GM21367 (cell line): Measurements from ENCODE around the gene ASTN2.

Source experiments
- ATAC-seq: cut with Tn5 transposase; IDR thresholded peaks from one replicate; pipeline ENCODE4 v1.9.1; 2021; ENCODE audit not compliant: unreplicated experiment

The ASTN2 gene

DNA sequence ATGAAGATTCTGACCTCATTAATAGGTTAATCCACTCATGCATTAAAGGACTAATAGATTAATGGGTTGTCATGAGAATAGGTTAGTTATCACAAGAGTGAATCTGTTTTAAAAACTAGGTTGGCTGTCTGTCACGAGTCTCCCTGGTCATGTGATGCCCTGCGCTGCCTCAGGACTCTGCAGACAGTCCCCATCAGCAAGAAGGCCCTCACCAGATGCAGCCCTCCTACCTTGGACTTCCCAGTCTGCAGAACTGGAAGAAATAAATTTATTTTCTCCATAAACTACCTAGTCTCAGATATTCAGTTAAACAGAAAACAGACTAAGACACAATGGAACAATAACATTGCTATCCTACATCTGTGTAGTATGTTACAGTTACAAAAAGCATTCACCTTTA lies 227.4 kb downstream of the ASTN2 start:
- ATAC-seq = no peak

DNA sequence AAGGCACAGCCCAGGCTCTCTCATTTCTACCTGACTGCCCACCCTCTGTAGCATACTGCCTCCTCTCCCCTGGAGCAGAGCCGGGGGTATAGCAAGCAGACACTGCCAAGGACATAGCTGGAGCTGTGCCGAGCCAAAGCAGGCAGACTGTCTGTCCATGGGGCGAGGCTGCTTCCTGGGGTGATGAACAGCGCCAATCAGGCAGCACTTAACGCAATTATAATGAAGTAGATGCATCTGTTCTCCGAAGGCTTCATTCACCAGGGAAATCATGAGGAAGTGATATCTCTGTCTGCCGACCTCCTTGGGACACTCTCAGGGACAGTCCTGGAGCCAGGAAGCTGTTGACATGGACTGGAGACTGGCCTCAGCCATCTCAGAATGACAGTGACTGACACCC lies 230.7 kb downstream of the ASTN2 start:
- ATAC-seq = no peak

DNA sequence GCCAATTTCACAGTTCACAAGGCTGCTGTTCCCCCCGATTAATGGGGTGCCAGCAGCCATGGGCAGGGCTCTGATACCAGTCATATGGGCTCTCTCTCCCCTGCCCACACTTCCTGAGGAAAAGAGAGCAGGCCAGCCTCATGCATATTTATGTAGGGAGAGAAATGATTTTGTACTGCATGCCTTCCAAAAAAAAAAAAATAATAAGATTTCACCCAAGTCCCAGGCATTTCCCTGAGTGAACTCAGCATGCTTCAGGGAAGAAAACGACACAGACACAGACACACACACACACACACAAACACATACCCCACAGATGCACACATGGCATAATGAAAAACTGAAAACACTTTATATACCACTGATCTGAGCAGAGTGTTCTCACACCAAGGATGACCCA lies 232.8 kb downstream of the ASTN2 start:
- no peak for ATAC-seq

DNA sequence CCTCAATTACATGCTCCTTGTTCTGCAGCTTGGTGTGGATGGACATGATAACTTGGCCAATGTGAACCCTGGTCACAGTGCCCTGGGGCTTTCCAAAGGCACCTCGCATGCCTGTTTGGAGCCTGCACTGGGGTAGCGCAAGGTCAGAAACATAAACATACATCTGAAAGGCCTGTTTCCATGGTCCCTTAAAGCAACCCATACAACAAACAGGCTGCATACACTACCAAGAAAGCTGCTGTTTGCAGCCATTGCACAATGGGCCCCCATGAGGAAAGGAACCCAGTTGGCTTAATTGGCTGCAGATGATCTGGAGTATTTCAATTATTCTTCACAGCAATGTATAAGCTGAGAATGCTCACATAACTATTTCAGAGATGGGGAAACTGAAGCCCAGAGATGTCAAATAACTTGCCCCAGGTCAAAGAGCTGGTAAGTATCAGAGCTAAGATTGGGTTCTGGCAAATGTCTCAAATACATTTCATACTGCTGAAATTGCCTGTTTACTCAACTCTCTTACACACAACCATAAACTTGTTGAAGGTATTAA lies 233.9 kb downstream of the ASTN2 start:
- no peak for ATAC-seq

DNA sequence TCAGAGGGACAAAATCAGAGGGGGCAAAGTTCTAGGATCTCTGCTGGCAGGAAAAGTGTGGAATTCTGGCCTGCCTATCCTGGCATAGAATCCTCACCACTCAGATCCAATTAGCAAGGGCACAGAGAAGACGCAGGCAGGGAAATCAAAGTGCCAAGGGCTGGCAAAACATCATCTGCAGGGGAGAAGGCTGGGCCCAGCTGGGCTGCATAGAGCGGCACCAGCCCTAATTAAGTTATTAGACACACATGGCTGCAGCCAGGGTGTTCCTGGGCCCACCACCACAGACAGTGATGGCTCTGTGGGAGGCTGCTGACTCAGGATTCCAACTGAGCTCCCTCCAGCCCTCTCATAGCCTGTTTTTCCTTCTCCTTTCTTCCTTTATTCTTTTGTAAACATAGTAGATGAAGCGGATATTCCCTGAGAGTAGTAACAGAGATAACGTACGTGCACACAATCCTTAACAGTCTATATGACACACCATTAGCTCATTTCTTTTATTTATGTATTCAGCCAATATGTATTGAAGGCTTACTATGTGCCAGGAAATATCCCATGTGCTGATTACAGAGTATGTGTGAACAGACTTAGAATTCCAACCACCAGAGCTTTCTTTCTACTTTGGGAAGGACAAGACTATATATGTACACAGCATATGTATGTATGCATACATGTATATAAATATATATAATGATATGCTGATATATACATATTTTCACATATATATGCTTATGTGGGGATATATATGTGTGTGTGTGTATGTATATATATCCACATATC lies 236.1 kb downstream of the ASTN2 start:
- no peak for ATAC-seq

DNA sequence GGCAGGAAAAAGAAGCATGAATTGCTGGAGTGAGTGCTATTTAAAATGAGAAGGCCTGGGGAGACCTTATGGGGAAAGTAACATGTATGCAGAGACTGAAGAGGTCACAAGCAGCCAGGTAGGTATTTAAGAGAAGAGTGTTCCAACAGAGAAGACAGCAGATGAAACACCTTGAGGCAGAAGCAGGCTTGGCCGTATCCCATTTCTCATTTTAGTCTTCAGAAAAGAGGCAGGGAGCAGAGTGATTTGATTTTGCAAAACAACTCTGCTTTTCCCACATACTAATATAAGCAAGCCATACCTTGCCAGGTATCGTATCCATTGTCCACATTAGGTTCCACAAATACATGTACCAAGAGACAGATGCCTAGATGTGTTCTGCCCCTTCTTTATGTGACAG lies 244.3 kb downstream of the ASTN2 start:
- ATAC-seq = no peak

DNA sequence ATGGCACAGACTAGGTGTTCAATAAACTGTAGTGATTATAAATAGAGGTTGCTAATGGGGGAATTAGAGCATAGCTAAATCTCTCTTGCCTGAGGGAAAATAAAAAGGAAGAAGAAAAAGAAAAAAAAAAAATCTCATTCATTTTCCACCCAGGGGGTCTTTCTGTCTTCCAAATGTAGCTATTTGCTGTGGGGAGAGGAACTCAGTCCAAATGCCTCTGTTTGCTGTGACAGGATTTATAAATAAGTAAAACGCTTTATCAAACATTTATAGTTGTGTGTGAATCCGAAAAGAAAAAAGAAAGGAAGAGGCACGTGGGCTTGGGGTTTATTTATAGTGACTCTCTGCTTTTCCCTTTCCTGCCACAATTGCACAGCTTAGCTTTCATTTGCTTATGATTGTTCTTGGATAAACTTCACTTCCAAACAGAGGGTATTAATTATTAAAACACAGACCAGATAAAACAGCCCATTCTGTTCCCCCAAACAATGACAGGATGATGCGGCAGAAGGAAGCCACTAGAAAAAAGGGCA lies 245.7 kb downstream of the ASTN2 start:
- ATAC-seq = no peak

DNA sequence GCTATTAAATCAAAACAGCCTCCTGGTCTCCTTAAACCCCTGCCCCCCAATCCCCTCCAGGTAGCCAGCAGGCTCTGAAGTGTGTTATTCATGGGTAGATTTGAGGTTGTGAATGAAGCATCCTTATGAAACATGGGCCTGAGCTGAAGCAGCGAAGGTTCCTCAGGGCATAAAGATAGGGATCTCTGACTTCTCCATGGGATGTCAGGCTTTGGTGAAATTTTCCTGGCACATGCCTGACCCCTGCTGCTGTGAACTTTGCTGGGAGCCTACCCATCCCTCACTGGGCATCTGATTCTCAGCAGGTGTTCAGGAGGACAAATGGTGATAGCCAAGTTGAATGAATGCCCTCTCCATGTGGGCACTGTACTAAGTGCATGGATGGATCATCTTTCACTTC lies 250.3 kb downstream of the ASTN2 start:
- ATAC-seq = no peak

DNA sequence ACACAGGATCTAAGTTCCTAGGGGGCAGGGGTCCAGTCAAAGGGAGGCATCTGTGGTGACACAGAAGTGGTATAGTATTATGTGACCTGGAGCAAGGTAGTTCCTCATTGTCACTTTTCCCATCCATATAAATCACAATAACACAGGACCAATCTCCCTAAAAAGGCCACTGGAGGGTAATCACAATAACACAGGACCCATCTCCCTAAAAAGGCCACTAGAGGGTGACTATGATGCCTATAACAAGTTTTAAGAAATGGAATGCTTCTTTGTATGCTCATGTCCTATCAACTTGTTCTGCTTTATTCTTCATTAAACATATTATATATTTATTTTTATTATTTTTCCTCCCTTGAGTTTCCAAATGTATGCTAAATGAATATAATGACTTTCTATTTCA lies 254.6 kb downstream of the ASTN2 start:
- ATAC-seq = no peak

DNA sequence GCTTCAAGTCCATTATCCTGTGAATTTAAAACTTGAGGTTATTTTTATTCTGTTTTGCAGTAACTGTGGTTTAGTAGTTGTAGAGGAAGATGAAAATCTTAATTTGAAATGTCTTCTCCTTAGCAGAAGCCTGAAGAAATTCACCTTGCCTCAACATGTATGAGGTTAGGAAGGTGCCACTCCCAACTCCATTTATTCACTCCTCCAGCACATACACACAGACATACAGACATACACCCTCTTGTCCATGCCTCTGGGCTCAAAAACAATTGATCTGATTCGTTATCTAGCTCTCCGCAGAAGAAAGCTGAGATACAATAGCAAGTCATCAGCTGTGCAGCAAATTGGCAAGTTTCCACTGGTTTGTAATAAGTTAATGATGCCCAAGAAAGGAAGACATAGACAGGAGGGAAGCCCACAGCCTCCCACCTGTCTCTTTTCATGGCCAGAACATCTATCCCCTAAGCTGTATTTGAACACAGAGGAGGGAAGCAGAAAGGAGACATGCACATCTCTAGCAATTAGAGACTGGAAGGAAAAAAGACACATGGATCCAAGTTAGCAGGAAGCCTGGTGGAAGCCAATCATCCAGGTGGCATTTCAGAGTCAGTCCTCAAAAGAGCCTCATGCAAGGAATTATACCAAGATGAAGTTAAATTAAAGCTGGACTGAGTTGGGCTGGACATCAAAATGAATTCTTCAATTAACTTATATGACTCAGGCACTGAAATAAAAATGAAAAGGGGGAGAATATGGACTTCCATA lies 257.9 kb downstream of the ASTN2 start:
- ATAC-seq = no peak

DNA sequence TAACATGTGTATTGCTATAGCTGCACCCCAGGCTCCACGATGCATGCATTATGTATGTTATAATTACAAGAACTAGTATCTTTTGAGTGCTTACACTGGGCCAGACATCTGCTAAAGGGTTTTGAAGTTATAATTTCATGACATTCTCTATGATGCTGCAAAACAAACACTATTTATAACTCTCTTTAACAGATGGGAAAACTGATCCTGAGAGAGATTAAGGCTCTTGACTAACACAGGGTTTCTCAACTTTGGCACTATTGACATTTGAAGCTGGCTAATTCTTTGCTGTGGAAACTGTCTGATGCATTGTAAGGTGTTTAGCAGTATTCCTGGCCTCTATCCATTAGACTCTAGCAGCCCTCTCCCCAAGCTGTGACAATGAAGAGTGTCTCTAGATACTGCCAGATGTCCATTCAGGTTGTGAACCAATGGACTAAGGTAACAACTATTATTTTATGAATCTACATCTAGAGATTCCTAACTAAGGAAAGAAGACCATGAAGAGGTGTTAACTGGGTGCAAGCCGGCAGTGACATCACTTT lies 258.6 kb downstream of the ASTN2 start:
- no peak for ATAC-seq

DNA sequence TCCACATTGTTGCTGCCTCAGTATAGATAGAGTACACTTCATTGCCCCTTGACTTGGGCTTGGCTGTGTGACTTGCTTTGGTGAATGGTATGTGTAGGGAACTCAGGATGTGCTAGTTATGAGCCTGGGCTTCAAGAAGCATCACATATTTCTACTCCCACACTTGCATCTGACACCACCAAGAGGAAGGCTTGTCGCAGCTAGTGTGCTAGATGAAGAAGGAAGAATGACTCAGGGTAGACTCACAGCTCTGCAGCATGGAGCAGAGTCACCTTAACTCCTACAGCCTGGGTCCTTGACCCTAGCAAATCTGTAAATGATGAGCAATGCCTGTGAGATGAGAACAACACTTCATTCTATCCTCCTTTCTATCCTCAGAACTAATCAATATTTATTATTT lies 261.8 kb downstream of the ASTN2 start:
- ATAC-seq = no peak

DNA sequence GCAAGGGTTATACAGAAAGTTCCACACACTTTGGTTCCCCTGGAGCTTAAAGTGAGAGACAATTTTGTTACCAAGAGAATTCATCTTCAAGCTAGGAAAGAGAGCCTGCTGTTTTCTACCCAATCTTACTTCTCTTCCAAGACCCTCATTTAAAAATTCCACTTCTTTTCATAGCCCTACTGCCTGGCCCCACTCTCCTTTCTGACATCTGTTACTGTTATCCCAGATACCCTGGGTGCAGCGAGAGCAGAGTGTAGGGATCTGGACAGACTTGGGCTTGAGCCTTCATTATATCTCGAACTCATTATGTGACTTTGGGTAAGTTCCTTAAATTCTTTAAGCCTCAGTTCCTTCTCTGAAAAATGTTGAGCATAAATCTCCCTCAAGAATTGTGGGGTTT lies 263.1 kb downstream of the ASTN2 start:
- no peak for ATAC-seq

DNA sequence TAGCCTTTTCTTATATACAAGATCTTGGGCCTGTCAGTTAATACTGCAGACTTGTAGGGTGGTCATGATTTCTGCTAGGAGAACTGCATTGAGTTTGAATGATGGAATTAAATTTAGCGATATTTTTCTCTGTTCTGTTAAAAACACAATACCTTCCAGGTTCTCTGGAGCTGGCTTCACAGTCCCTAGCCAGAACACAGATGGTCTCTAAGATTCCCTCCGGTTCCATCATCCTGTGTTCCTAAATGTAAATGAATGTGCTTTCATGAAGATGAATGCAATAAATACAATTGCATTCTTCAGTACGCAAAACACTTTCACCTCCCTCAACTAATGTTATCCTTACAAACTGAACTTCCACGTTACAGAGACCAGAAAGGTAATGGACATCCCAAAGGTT lies 264.9 kb downstream of the ASTN2 start:
- ATAC-seq = no peak

DNA sequence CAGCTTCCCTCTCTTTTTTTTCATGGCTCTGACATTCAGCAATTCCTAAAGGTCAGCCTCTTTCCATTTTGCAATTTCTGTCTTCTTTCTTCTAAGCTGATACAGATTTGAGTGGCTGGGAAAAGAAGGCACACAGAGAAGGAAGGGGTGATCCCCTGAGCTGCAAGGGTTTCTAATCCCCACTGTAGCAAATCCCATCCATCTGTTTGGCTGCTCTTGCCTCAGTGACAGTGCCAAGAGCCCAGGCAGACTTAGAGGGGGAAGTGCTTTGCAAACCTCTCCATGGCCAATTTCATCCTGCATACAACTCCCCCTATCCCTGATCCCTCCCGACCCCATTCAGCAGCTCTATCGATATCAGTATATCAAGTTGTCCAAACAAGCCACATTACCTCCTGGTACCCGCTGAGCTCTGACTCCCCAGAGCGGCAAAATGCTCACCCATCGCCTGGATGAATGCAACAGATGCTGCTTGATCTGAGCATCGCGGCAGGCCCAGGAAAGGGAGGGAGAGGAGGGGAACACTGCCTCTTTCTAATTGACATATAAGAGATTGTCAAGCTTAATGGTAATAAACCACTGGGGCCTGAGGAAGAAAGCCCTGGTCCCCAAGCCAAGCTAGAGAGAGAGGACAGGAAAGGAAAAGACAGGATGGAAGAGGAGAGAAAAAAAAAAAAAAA lies 268.9 kb downstream of the ASTN2 start:
- ATAC-seq = no peak

DNA sequence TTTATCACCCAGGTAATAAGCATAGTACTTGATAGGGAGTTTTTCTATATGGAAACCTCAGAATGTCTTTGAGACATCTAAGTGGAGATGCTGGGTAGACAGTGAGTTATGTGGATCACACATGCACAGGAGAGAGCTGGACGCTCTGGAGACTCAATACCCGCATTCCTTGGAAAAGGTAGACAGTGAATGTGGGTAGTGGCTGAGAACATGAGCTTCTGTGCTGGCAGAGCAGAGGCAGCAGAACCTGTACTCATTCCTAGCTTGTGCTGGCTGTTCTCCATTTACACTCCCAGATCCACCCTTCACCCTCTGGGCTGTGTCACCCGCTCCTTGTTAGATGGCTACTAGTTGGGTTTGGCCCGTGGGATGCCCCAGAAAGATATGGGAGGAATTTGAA lies 269.8 kb downstream of the ASTN2 start:
- ATAC-seq = no peak

DNA sequence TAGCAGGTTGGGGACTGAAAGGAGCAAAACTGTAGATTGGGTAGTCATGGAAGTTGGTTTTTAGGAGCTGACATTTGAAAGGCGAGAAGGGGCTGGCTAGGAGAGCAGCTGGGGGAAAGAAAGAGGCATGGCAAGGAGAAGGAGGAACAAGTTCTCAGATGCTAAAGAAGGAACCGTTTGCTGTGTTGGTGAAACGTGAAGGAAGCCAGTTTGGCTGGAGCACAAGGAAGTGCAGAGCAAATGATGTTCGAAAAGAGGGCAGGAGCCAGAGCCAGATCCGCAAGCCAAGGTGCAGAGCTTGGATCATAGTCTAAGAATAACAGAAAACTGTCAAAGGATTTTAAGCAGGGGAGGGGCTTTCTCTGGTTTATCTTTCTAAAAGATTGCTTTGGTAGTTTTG lies 276.6 kb downstream of the ASTN2 start:
- ATAC-seq = no peak

DNA sequence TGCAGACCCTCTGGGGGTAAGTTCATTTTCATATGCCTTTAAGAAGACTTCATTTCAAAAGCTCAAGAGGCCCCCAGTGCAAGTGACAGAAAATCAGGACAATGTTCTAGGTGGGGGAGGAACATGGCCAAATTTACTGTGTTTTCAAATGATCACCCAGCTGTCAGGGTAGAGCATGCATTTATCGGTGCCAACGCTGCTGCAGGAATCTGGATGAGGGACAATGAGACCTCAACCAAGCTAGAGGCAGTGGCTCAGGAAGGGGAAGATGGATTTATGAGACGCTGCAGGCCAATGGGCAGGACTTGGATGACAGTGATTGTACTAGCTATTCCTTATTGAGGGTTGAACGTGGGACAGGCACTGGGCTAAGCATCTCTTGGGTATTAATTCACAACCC lies 278.4 kb downstream of the ASTN2 start:
- ATAC-seq = no peak

DNA sequence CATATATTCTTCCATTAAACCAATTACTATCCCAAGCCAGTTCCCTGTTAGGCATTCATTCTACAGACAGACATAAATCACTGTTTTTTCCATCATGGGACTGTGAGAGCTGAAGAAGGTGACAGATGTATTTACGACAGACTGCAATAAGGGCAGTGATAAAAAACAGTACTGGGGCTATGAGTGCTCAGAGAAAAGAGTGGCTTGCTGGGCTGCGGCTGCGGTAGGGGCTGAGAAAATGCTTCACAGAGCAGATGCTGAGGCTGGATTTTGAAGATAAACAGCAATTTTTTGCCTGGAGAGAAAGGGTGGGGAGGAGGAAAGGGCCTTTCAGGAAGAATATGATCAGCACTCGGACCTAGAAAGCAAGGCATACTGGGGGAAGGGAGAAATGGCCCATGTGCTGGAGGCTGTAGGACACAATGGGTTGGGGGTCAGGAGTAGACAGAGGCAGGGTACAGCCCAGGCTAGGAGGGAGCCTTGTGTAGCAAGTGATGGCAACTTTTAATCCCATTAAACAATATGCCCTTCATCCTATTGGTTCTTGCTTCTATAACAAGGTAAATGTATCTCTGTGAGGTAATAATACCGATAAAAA lies 279.3 kb downstream of the ASTN2 start:
- no peak for ATAC-seq

DNA sequence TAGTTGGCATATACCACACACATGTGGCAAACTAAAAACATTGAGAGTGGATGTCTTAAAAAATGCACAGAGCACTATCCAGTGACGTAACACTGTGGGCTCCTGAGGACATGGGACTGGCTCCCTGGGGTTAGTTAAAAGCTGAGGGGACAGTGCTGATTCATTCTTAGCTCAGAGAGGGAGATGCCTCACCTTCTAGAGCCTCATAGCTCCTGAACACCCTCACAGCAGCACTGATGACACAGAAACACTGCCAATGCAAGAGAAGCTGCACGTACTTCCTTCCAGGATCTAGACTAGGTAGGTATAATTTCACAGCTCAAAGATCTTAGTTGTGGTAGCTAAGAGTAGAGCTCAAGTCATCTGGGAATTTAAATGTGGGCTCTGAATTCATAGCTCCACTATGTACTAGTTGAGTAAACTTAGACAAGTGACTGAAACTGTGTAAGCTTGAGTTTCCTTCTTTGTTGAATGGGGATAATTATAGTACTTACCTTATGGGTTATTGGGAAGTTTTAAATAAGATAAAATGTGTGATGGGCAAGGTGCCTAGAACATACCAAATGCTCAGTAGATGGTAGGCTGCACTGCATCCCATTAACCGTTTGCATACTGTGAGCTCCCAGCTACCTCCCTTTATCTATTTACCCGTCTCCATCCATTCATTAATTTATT lies 279.9 kb downstream of the ASTN2 start:
- ATAC-seq = no peak
